Spleen (tissue), 11 donors: ENCODE measurements around the gene ZMIZ2. TPM values are rescaled to one million over a fixed set of nuclear protein-coding genes. Genes with fewer than 3 reads are reported as not detected.

Experiments
- DNase-seq: peaks from one replicate; pipeline ENCODE4 v3.0.0-alpha.2; 2020
- H3K27ac ChIP-seq, 8 donors: fragments of 200-600 bp; sonication (generic) in 7 of 8; 1 replicate in 4 of 8; 2 replicates in 4 of 8; pipeline versions ENCODE4 v1.5.0 to v1.8.0; 2016 to 2021; ENCODE audit warnings: inconsistent platforms in 4 of 8, mild to moderate bottlenecking in 4 of 8, moderate library complexity in 1 of 8
- H3K27me3 ChIP-seq, 7 donors: fragments of 200-600 bp; sonication (generic) in 6 of 7; replicated peaks in 1 of 7; 1 replicate in 4 of 7; 2 replicates in 3 of 7; pipeline versions ENCODE4 v1.5.0 to v1.8.0; 2016 to 2021; ENCODE audit warnings: inconsistent platforms in 3 of 7, mild to moderate bottlenecking in 1 of 7
- H3K36me3 ChIP-seq, 6 donors: fragments of 200-600 bp; sonication (generic) in 5 of 6; 1 replicate in 4 of 6; 2 replicates in 2 of 6; pipeline versions ENCODE4 v1.5.0 to v1.8.0; 2016 to 2021; ENCODE audit warnings: inconsistent platforms in 2 of 6
- H3K4me1 ChIP-seq, 6 donors: fragments of 200-600 bp; sonication (generic) in 5 of 6; 1 replicate in 3 of 6; 2 replicates in 3 of 6; pipeline versions ENCODE4 v1.5.0 to v1.8.0; 2016 to 2021; ENCODE audit warnings: inconsistent platforms in 3 of 6
- H3K4me3 ChIP-seq, 8 donors: fragments of 200-600 bp; sonication (generic) in 7 of 8; 1 replicate in 4 of 8; 2 replicates in 4 of 8; pipeline versions ENCODE4 v1.5.0 to v1.8.0; 2016 to 2021; ENCODE audit warnings: inconsistent platforms in 4 of 8, mild to moderate bottlenecking in 4 of 8, moderate library complexity in 2 of 8
- H3K9me3 ChIP-seq, 8 donors: fragments of 200-600 bp; sonication (generic) in 7 of 8; 1 replicate in 4 of 8; 2 replicates in 4 of 8; pipeline versions ENCODE4 v1.5.0 to v1.8.0; 2016 to 2021; ENCODE audit warnings: inconsistent platforms in 4 of 8
- POLR2A ChIP-seq, 3 donors: fragments of 450-650 bp; IDR thresholded peaks; one replicate each; pipeline ENCODE4 v1.5.1; 2017; ENCODE audit warnings: antibody characterized with exemption in 3 of 3, mild to moderate bottlenecking in 1 of 3
- POLR2AphosphoS5 ChIP-seq, 3 donors: sonication (generic); formaldehyde crosslinking; IDR thresholded peaks; one replicate each; pipeline ENCODE4 v1.5.1; 2017; ENCODE audit warnings: antibody characterized with exemption in 3 of 3
- WGBS, 5 donors: extraction: QIAGEN DNeasy Blood & Tissue Kit in 3 of 5; methylation state at CpG; one replicate each; pipeline versions ENCODE4 v1.1.5 to v1.1.7; 2013 to 2018; 5-methylcytosine and 5-hydroxymethylcytosine counted together
- intact Hi-C: fragments of 100-400 bp; cut with DNase I; formaldehyde crosslinking; loops from one replicate; pipeline ENCODE4 v1.15.0; 2023; ENCODE audit warnings: low total_unique reads
- polyA plus RNA-seq, 3 donors: library from polyadenylated mRNA; stranded (reverse); fragments of 200-250 nt; gene quantifications; one replicate each; pipeline ENCODE4 v1.2.1, GENCODE V29; 2013
- total RNA-seq, 7 donors: library from RNA; depleted of rRNA in 3 of 7; stranded (reverse); fragments of >200 nt in 3 of 7; fragmentation: NEBNext Ultra II Directional in 4 of 7; extraction: Animal tissue kit (Norgen Biotek cat#: 25700) in 4 of 7; gene quantifications; one replicate each; pipeline versions ENCODE4 v1.1.0 to v1.2.1, GENCODE V29; 2016 to 2021
- TF ChIP-seq, protein P1 (sequence below), 11 experiments: fragments of 200-600 bp in 7 of 11; fragments of 450-650 bp in 4 of 11; sonication (generic) in 4 of 11; IDR thresholded peaks in 8 of 11; conservative IDR thresholded peaks in 3 of 11; 1 replicate in 7 of 11; 2 replicates in 4 of 11; pipeline versions ENCODE4 v1.4.0 to v1.8.0; 2016 to 2021; ENCODE audit warnings: antibody characterized with exemption in 11 of 11, inconsistent platforms in 4 of 11, mild to moderate bottlenecking in 1 of 11
- donor health status: healthy with polysubstance abuse.
- donor health status: DM: no; HTN: no; CAD: no; lungs with moderate emphysema.
- donor health status: DM: no; HTN: no; CAD: no.
- donor health status: Bipolar disorder and iron deficiency.
- donor health status: healthy.
- donor health status: DM: no; HTN: no; CAD: no.
- donor health status: DM: yes; HTN: yes; CAD: no.

Gene ZMIZ2
- total and polyA plus RNA-seq, 10 donors, result 27.7 to 160 (median 84.1) TPM

DNA sequence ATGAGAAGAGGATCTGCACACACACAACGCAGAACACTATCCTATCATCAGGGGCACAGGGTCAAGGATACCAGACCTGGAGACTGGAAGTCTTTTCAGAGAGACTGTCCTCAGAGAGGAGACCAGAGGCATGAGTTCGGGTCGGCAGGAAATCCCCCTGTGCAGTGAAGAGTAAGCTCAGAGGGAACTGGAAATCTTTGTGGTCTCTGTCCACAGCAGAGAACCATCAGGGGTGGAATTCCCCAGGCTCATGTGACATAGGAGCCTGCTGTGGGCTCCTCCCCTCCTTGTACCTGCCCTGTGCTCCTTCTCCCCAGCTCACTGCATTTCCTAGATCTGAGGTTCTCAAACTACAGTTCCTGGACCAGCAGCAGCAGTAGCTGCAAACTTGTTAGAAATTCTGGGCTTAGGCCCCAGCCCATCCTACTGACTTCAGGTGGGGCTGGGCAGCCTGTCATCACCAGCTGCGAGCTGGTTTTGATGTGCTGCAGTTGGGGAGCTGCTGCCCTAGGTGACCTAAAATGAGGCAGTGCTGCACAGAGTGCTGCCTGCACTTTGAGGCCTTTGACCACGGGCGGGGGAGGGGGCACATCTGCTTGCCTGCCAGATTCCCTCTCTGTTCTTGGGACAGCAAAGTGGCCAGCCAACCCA, 2.4 kb downstream of the ZMIZ2 start:
- TF ChIP-seq POLR2AphosphoS5 (IDR thresholded peaks at IDR 0.05), result peak; percentile 22 to 45 (median 34)
- TF ChIP-seq, protein P1, sequence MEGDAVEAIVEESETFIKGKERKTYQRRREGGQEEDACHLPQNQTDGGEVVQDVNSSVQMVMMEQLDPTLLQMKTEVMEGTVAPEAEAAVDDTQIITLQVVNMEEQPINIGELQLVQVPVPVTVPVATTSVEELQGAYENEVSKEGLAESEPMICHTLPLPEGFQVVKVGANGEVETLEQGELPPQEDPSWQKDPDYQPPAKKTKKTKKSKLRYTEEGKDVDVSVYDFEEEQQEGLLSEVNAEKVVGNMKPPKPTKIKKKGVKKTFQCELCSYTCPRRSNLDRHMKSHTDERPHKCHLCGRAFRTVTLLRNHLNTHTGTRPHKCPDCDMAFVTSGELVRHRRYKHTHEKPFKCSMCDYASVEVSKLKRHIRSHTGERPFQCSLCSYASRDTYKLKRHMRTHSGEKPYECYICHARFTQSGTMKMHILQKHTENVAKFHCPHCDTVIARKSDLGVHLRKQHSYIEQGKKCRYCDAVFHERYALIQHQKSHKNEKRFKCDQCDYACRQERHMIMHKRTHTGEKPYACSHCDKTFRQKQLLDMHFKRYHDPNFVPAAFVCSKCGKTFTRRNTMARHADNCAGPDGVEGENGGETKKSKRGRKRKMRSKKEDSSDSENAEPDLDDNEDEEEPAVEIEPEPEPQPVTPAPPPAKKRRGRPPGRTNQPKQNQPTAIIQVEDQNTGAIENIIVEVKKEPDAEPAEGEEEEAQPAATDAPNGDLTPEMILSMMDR (IDR thresholded peaks at IDR 0.05 in 8 of 11, conservative IDR thresholded peaks at IDR 0.05 in 3 of 11), result no peak
- DNase-seq, result peak; percentile 75
- Histone ChIP-seq H3K27ac (peak overlapping the region; percentile 13 to 100 (median 98)), H3K4me3 (peak overlapping the region in 5 of 8 donors; percentile 10 to 91 (median 73)), H3K9me3 (no peaks in the 10 kb centered on the region), H3K4me1 (peaks cover 37 to 79% (median 75%) of the 10 kb centered on the region in 6 donors), H3K27me3 (no peaks in the 10 kb centered on the region), H3K36me3 (peaks cover 0 to 10% (median 0%) of the 10 kb centered on the region in 6 donors)
- WGBS, 5 donors, result 26 to 43% (median 30%) methylated on average over 6 of the region's 6 CpGs
- intact Hi-C loops, result no loop called here

DNA sequence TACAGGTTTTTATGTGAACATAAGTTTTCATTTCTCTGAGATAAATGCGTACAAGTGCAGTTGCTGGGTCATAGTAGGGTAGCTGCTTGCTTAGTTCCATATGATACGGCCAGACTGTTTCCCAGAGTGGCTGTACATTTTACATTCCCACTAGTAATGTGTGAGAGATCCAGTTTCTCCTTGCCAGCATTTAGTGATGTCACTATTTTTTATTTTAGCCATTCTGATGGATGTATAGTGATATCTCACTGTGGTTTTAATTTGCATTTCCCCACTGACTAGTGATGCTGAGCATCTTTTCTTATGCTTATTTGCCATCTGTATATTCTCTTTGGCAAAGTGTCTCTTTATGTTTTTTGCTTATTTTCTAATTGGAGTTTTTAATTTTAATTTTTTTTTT, 4.2 kb downstream of the ZMIZ2 start:
- WGBS, 5 donors, result 90 to 97% (median 91%) methylated on average over 2 of the region's 2 CpGs

DNA sequence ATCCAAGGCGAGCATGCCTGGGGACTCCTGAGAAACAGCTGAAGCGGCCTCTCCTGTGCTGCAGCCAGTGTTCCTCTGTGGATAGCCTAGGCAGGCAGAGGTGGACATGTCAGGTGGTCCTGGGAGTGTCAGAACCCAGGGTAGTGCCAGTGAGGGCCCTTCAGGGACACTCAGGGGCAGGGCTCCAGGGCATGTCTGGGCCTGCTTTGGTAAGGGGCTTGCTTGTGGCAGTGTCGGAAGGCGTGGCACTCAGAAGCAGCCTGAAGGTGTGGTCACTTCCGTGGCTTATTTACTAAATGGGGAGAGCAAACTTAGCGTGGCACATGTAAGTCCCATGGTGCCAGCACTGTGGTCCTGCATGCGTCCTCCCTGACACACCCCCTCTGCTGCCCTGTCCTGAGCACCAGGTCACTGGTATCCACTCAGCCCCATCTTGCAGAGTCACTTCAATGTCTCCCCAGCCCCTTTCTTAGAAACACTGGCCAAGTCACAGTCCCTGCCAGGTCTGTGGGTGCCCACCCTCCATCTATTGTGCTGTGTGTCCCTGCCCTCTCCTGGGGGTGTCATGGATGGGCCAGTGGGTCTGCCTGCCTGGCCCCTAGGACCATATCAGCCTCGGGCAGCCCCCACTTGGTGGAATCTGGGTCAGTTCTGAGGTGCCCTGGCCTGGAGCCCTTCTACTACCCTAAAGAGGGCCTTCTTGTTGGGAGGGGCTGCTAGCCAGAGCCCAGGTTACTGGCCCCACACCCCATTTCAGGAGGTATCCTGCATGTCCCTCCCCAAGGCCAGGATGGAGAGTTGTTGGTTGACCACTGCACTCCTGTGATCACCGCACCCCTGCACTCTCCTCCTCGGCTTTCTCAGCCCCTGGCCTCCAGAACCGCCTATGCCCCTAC, 6.4 kb downstream of the ZMIZ2 start:
- WGBS, 5 donors, result 88 to 98% (median 92%) methylated on average over 5 to 11 of the region's 11 CpGs
- Histone ChIP-seq H3K4me1 (peaks cover 30 to 72% (median 66%) of the 10 kb centered on the region in 6 donors), H3K27me3 (no peaks in the 10 kb centered on the region), H3K27ac (peak overlapping the region in 5 of 8 donors; percentile 15 to 100 (median 27)), H3K9me3 (no peaks in the 10 kb centered on the region), H3K4me3 (no peak overlapping the region), H3K36me3 (peaks cover 3 to 50% (median 34%) of the 10 kb centered on the region in 6 donors)
- DNase-seq, result peak; percentile 67
- intact Hi-C loops, result no loop called here
- TF ChIP-seq, protein P1 (IDR thresholded peaks at IDR 0.05 in 8 of 11, conservative IDR thresholded peaks at IDR 0.05 in 3 of 11), result no peak
- TF ChIP-seq POLR2AphosphoS5 (IDR thresholded peaks at IDR 0.05) (no peak), POLR2A (IDR thresholded peaks at IDR 0.05) (no peak)

More for the DNA sequence above, 4.2 kb downstream of the ZMIZ2 start:
- Histone ChIP-seq H3K9me3 (no peaks in the 10 kb centered on the region), H3K4me1 (peaks cover 37 to 86% (median 77%) of the 10 kb centered on the region in 6 donors), H3K27me3 (no peaks in the 10 kb centered on the region), H3K4me3 (no peak overlapping the region), H3K36me3 (peaks cover under 1 to 28% (median 16%) of the 10 kb centered on the region in 6 donors), H3K27ac (peak overlapping the region in 2 of 8 donors; percentile 98 to 100)
- DNase-seq, result no peak
- TF ChIP-seq, protein P1 (IDR thresholded peaks at IDR 0.05 in 8 of 11, conservative IDR thresholded peaks at IDR 0.05 in 3 of 11), result no peak
- TF ChIP-seq POLR2AphosphoS5 (IDR thresholded peaks at IDR 0.05) (no peak), POLR2A (IDR thresholded peaks at IDR 0.05) (no peak)
- intact Hi-C loops, result no loop called here
